HepG2 (cell line): ENCODE results near the gene TULP3.

Experiments used
- SNAI1 ChIP-seq: sonication (generic); formaldehyde crosslinking; IDR thresholded peaks from 2 replicates; pipeline ENCODE4 v1.5.0; 2020; ENCODE audit warnings: mild to moderate bottlenecking, missing genetic modification reagents, borderline replicate concordance
- XBP1 ChIP-seq: sonication (generic); formaldehyde crosslinking; IDR thresholded peaks from 2 replicates; pipeline ENCODE4 v1.5.0; 2020; ENCODE audit warnings: missing genetic modification reagents
- TF ChIP-seq, protein P1 (sequence below): sonication (generic); formaldehyde crosslinking; IDR thresholded peaks from 2 replicates; pipeline ENCODE4 v1.5.0; 2020; ENCODE audit warnings: mild to moderate bottlenecking, missing genetic modification reagents, moderate library complexity

DNA sequence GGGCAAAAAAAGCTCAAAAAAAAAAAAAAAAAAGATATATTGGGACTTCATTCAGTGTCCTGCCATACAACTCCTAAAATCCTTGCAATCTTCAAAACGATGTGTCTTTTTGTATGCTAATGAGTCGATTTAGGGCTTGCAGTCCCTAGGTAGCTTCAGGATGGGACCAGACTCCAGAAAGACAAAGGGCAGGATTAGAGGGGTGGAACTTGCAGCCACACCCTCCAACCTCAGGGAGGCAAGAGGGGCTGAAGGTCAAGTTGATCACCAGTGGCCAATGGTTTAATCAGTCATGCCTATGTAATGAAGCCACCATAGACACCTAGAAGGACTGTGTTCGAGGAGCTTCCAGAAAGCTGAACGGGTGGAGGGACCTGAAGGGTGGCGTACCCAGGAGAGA lies 97.8 kb downstream of the TULP3 start:
- no peak for TF ChIP-seq SNAI1 (CRISPR knock-in tag)
- TF ChIP-seq, protein P1, sequence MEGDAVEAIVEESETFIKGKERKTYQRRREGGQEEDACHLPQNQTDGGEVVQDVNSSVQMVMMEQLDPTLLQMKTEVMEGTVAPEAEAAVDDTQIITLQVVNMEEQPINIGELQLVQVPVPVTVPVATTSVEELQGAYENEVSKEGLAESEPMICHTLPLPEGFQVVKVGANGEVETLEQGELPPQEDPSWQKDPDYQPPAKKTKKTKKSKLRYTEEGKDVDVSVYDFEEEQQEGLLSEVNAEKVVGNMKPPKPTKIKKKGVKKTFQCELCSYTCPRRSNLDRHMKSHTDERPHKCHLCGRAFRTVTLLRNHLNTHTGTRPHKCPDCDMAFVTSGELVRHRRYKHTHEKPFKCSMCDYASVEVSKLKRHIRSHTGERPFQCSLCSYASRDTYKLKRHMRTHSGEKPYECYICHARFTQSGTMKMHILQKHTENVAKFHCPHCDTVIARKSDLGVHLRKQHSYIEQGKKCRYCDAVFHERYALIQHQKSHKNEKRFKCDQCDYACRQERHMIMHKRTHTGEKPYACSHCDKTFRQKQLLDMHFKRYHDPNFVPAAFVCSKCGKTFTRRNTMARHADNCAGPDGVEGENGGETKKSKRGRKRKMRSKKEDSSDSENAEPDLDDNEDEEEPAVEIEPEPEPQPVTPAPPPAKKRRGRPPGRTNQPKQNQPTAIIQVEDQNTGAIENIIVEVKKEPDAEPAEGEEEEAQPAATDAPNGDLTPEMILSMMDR = no peak
- TF ChIP-seq XBP1 (CRISPR knock-in tag) = no peak
